K562 (cell line): Measurements from ENCODE around the gene NDUFAB1. TPM values are rescaled to one million over a fixed set of nuclear protein-coding genes. Genes with fewer than 3 reads are reported as not detected.

Experiments used
- ARID2 ChIP-seq: fragments of 450-650 bp; IDR thresholded peaks from 2 replicates; pipeline ENCODE4 v1.6.1; 2017; ENCODE audit warnings: antibody characterized with exemption, mild to moderate bottlenecking
- ATF2 ChIP-seq: sonication (generic); formaldehyde crosslinking; IDR thresholded peaks from 2 replicates; pipeline ENCODE4 v1.8.1; 2022; ENCODE audit warnings: missing genetic modification reagents
- BCL6 ChIP-seq: fragments of 250-450 bp; sonication (Bioruptor Pico); IDR thresholded peaks from 2 replicates; pipeline ENCODE4 v1.4.0; 2020
- CEBPG ChIP-seq, 3 experiments: fragments of 200-800 bp in 1 of 3; sonication (Bioruptor generic) in 1 of 3; sonication (generic) in 1 of 3; formaldehyde crosslinking in 1 of 3; IDR thresholded peaks in 2 of 3; conservative IDR thresholded peaks in 1 of 3; 2 replicates each; pipeline versions ENCODE4 v1.6.1 to v1.8.0; 2016 to 2022; ENCODE audit warnings: missing compliant biosample characterization in 2 of 3, missing genetic modification characterization in 2 of 3, mild to moderate bottlenecking in 1 of 3, missing genetic modification reagents in 1 of 3
- CHCHD3 ChIP-seq: fragments of 250-450 bp; sonication (Bioruptor Pico); IDR thresholded peaks from 2 replicates; pipeline ENCODE4 v2.1.2; 2022; ENCODE audit warnings: mild to moderate bottlenecking
- FOXA3 ChIP-seq, 2 experiments: fragments of 450-650 bp in 1 of 2; sonication (generic) in 1 of 2; formaldehyde crosslinking; IDR thresholded peaks in 1 of 2; conservative IDR thresholded peaks in 1 of 2; 2 replicates each; pipeline versions ENCODE4 v1.4.0 to v1.8.0; 2020 to 2022; ENCODE audit warnings: mild to moderate bottlenecking in 2 of 2, missing genetic modification reagents in 1 of 2
- GTF2A2 ChIP-seq: IDR thresholded peaks from 2 replicates; pipeline ENCODE4 v1.6.1; 2016; ENCODE audit warnings: mild to moderate bottlenecking, missing genetic modification characterization, missing compliant biosample characterization
- KLF1 ChIP-seq: fragments of 450-650 bp; IDR thresholded peaks from 2 replicates; pipeline ENCODE4 v1.6.1; 2016; ENCODE audit warnings: missing genetic modification characterization, missing compliant biosample characterization
- MAFF ChIP-seq: IDR thresholded peaks from 2 replicates; pipeline ENCODE4 v1.6.1; 2012; ENCODE audit warnings: low read length, improper control_type of control experiment
- MBD1 ChIP-seq: fragments of 250-450 bp; sonication (Bioruptor Pico); IDR thresholded peaks from 2 replicates; pipeline ENCODE4 v1.8.0; 2022; ENCODE audit warnings: inconsistent platforms
- NCOA1 ChIP-seq: fragments of 450-650 bp; IDR thresholded peaks from 2 replicates; pipeline ENCODE4 v1.6.1; 2016; ENCODE audit warnings: low read depth
- NR3C1 ChIP-seq: sonication (generic); formaldehyde crosslinking; IDR thresholded peaks from 2 replicates; pipeline ENCODE4 v1.8.1; 2022; ENCODE audit warnings: missing genetic modification reagents
- SIX5 ChIP-seq, 2 experiments: IDR thresholded peaks; 2 replicates each; pipeline ENCODE4 v1.6.1; 2011; ENCODE audit warnings: low read length in 2 of 2, borderline replicate concordance in 1 of 2, low read depth in 1 of 2, mild to moderate bottlenecking in 1 of 2, moderate library complexity in 1 of 2; ENCODE audit not compliant: insufficient read depth in 1 of 2
- SMAD2 ChIP-seq: fragments of 150-350 bp; IDR thresholded peaks from 2 replicates; pipeline ENCODE4 v1.6.1; 2014; ENCODE audit warnings: low read depth, mild to moderate bottlenecking, low read length
- ZHX1 ChIP-seq: fragments of 150-350 bp; conservative IDR thresholded peaks from 2 replicates; pipeline ENCODE4 v1.6.1; 2014; ENCODE audit warnings: low read length
- ZNF121 ChIP-seq: sonication (generic); formaldehyde crosslinking; conservative IDR thresholded peaks from 2 replicates; pipeline ENCODE4 v1.8.0; 2022; ENCODE audit warnings: missing genetic modification reagents
- ZNF174 ChIP-seq: fragments of 250-450 bp; sonication (Bioruptor Pico); IDR thresholded peaks from 2 replicates; pipeline ENCODE4 v1.4.0; 2020; ENCODE audit warnings: mild to moderate bottlenecking
- ZNF354B ChIP-seq: fragments of 250-450 bp; sonication (Bioruptor Pico); IDR thresholded peaks from 2 replicates; pipeline ENCODE4 v1.4.0; 2020
- polyA plus RNA-seq, 8 experiments: library from polyadenylated mRNA; depleted of rRNA in 4 of 8; stranded (reverse) in 5 of 8; unstranded in 3 of 8; fragments of >200 nt; fragmentation: Nextera tagmentation in 2 of 8; fragmentation: Illumina TruSeq in 1 of 8; extraction: Ambion mirVana in 2 of 8; extraction: Trizol in 1 of 8; gene quantifications; 2 replicates each; pipeline versions ENCODE4 v1.2.1 to v1.2.3, GENCODE V29; 2011 to 2014; ENCODE audit warnings: inconsistent platforms in 1 of 8, missing spikeins in 1 of 8
- total RNA-seq, 7 experiments: library from RNA; depleted of rRNA in 6 of 7; stranded (reverse); fragments of >200 nt in 6 of 7; fragmentation: Illumina TruSeq in 2 of 7; extraction: Trizol in 2 of 7; gene quantifications; 2 replicates each; pipeline versions ENCODE4 v1.2.1 to v1.2.3, GENCODE V29; 2011 to 2021; ENCODE audit warnings: low replicate concordance in 1 of 7
- TF ChIP-seq, protein P1 (sequence below): sonication (generic); formaldehyde crosslinking; IDR thresholded peaks from 2 replicates; pipeline ENCODE4 v1.8.1; 2022; ENCODE audit warnings: missing genetic modification reagents
- TF ChIP-seq, protein P2 (sequence below): fragments of 450-650 bp; formaldehyde crosslinking; IDR thresholded peaks from 2 replicates; pipeline ENCODE4 v1.4.0; 2020; ENCODE audit warnings: mild to moderate bottlenecking

The NDUFAB1 gene
- total and polyA plus RNA-seq, 9 of the 15 experiments (the other 6 are each of a cell fraction or from before 2014, with no cell fraction given) = 123 to 481 (median 238) TPM

DNA sequence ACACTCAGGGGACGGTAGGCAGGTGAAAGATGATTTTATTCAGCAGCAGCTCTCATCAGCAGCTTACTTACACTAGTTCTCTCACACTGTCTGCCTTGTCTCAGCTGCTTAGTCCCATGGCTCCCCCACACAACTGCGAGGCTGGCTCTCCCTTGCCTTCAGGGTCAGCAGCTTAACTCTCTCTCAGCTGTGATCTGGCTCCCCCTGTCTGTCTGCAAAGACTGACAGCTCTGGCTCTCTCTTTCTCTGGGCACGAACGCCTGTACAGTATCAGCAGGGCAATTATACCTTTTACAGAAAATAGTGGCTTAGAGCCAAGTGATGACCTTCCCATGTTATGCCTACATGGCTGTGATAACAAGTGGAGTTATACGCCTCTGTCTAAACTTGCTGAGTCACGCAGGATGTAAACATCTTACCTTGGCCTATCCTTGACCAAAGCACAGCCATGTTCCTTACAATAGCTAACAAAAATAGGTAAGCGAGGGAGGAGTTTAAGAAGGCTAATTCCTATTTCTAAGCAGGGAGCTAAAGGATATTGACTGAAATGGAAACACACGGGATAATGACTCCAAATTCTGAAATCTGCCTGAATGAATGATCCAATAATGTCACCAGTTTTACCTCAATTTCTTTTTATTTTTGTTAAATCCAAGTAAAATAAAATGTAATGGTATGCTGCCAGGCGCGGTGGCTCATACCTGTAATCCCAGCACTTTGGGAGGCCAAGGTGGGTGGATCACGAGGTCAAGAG, 1.1 kb upstream of the NDUFAB1 start (continued):
- no peak for TF ChIP-seq ZHX1
- TF ChIP-seq ATF2 (CRISPR knock-in tag) = no peak
- 0 out of 2 replicates have a peak, but pooled peaks have one; percentile 91 for TF ChIP-seq ZNF174 (CRISPR knock-in tag)
- TF ChIP-seq KLF1 (tag) = peak; percentile 84
- peak; percentile 92 for TF ChIP-seq MBD1 (CRISPR knock-in tag)
- TF ChIP-seq ZNF121 = no peak
- TF ChIP-seq BCL6 (CRISPR knock-in tag) = peak; percentile 99
- TF ChIP-seq, protein P1, sequence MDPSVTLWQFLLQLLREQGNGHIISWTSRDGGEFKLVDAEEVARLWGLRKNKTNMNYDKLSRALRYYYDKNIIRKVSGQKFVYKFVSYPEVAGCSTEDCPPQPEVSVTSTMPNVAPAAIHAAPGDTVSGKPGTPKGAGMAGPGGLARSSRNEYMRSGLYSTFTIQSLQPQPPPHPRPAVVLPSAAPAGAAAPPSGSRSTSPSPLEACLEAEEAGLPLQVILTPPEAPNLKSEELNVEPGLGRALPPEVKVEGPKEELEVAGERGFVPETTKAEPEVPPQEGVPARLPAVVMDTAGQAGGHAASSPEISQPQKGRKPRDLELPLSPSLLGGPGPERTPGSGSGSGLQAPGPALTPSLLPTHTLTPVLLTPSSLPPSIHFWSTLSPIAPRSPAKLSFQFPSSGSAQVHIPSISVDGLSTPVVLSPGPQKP (CRISPR knock-in tag) = no peak
- no peak for TF ChIP-seq SIX5 (IDR thresholded peaks at IDR 0.05; ENCODE audit: borderline replicate concordance in 1 of 2, insufficient read depth in 1 of 2, low read depth in 1 of 2, low read length in 2 of 2)
- TF ChIP-seq NR3C1 (CRISPR knock-in tag) = no peak
- peak; percentile 69; the same call in 1 of the 2 replicates for TF ChIP-seq ARID2
- peak; percentile 98 for TF ChIP-seq GTF2A2 (tag)
- peak; percentile 99 for TF ChIP-seq ZNF354B (CRISPR knock-in tag)
- TF ChIP-seq CHCHD3 = peak; percentile 92
- TF ChIP-seq SMAD2 = no peak
- peak; percentile 67 to 84; a peak in 3 of 4 replicates for TF ChIP-seq FOXA3 (CRISPR knock-in tag; conservative IDR thresholded peaks at IDR 0.05 in 1 of 2, IDR thresholded peaks at IDR 0.05 in 1 of 2)
- TF ChIP-seq NCOA1 = peak; percentile 54; the same call in 1 of the 2 replicates
- no peak for TF ChIP-seq CEBPG (CRISPR knock-in tag; IDR thresholded peaks at IDR 0.05)
- TF ChIP-seq CEBPG (tag; conservative IDR thresholded peaks at IDR 0.05 in 1 of 2, IDR thresholded peaks at IDR 0.05 in 1 of 2) = peak in 1 of 2 experiments; percentile 39; a peak in 2 of 4 replicates
- TF ChIP-seq, protein P2, sequence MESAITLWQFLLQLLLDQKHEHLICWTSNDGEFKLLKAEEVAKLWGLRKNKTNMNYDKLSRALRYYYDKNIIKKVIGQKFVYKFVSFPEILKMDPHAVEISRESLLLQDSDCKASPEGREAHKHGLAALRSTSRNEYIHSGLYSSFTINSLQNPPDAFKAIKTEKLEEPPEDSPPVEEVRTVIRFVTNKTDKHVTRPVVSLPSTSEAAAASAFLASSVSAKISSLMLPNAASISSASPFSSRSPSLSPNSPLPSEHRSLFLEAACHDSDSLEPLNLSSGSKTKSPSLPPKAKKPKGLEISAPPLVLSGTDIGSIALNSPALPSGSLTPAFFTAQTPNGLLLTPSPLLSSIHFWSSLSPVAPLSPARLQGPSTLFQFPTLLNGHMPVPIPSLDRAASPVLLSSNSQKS (CRISPR knock-in tag) = peak; percentile 93
- peak; percentile 97 for TF ChIP-seq MAFF
